GM13976 (cell line): Measurements from ENCODE around the gene PES1.
"Not testable (repeated sequence)": the region's sequence is repeated elsewhere in the genome, so short reads cannot be mapped to it uniquely, and the experiment has no call there.

ENCODE experiments used
- DNase-seq: peaks from one replicate; pipeline ENCODE4 v3.0.0; 2012; ENCODE audit warnings: low spot score
- CTCF ChIP-seq: IDR thresholded peaks from 2 replicates; pipeline ENCODE4 v1.5.1; 2012; ENCODE audit warnings: borderline replicate concordance, mild to moderate bottlenecking; ENCODE audit not compliant: insufficient read depth; ENCODE audit errors: extremely low read depth, missing control alignments, control extremely low read depth
- in situ Hi-C: fragments of 300-500 bp; cut with MboI; formaldehyde crosslinking; loops from one replicate; pipeline ENCODE4 v1.12.0; 2022; ENCODE audit warnings: low sequenced_read_pairs, mixed read lengths, inconsistent platforms; ENCODE audit not compliant: unreplicated experiment

Gene PES1

DNA sequence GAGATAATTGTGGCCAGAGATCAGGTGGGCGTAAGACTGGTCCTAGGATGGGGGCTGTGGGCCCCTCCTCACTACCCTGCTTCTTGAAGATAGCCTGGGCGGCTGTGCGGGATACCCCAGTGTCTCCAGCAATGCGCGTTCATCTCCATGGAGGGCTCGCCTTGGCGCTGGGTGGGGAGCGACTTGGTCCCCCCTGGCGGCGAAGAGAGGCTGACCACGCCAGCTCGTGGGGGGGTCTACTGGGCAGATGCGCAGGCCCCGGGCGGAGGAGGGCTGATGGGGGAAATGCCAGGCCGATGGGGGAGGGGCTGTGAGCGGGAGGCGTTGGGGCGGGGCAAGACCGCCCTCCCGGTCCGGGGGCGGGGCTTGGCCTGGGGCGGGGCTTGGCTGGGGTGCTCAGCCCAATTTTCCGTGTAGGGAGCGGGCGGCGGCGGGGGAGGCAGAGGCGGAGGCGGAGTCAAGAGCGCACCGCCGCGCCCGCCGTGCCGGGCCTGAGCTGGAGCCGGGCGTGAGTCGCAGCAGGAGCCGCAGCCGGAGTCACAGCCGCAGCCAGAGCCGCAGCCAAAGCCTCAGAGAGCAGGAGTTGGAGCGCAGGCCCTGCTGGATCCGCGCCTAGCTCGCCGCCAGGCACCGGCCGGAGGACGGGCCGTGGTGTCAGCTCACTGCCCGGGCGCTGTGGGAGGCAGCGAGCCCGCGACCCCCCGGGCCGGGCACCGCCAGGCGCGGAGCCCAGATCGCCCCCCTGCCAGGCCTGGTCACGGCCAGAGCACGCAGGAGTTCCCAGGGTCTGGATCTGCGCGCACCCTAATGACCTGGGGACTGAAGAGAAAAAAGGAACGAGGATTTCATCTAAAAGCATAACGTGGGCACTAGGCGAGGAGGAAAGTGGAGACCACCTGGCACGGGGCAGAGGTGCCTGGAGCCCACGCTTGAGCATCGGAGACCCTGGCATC, 43.8 kb upstream of the PES1 start, which contains the start of gene SLC35E4:
Gene SLC35E4, plus strand, starts transcription at position 509 of the 953 bp plus-strand sequence. CDS start 670 bp downstream, outside the sequence.
- in situ Hi-C loops = loop anchor here (25.0 kb wide), 1 partner anchor 277 kb away; no protein-coding TSS in a partner anchor
- DNase-seq = peak; percentile 97
- TF ChIP-seq CTCF = peak; percentile 5

GRCh38 chr22:30634471-30635233, 42.9 kb upstream of the PES1 start:
- DNase-seq = peak; percentile 94
- peak; percentile 92 for TF ChIP-seq CTCF
- in situ Hi-C loops = loop anchor here (25.0 kb wide), 1 partner anchor 278 kb away; no protein-coding TSS in a partner anchor

DNA sequence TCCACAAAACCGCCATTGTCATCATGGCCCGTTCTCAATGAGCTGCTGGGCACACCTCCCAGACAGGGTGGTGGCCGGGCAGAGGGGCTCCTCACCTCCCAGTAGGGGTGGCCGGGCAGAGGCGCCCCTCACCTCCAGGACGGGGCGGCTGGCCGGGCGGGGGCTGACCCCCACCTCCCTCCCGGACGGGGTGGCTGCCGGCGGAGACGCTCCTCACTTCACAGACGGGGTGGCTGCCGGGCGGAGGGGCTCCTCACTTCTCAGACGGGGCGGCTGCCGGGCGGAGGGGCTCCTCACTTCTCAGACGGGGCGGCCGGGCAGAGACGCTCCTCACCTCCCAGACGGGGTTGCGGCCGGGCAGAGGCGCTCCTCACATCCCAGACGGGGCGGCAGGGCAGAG, 39.8 kb upstream of the PES1 start:
- in situ Hi-C loops = loop anchor here (25.0 kb wide), 1 partner anchor 281 kb away; no protein-coding TSS in a partner anchor
- DNase-seq = not testable (repeated sequence)

GRCh38 chr22:30628491-30628890, 36.8 kb upstream of the PES1 start:
- no peak for DNase-seq
- TF ChIP-seq CTCF = no peak
- in situ Hi-C loops = loop anchor here (5.0 to 25.0 kb wide), 2 partner anchors 129 to 284 kb away; no protein-coding TSS in a partner anchor

- DNase-seq = no peak
- in situ Hi-C loops = loop anchor here (5.0 to 25.0 kb wide), 2 partner anchors 130 to 285 kb away; no protein-coding TSS in a partner anchor
- no peak for TF ChIP-seq CTCF
These were observed 35.8 kb upstream of the PES1 start for GRCh38 chr22:30627471-30627870.

- in situ Hi-C loops = loop anchor here (5.0 to 25.0 kb wide), 2 partner anchors 131 to 286 kb away; no protein-coding TSS in a partner anchor
- TF ChIP-seq CTCF = no peak
- no peak for DNase-seq
These were observed 34.7 kb upstream of the PES1 start for GRCh38 chr22:30626413-30626812.

- DNase-seq, in situ Hi-C loops: not testable (repeated sequence)
These were observed 28.2 kb upstream of the PES1 start for GRCh38 chr22:30619909-30620308.
